ENCODE results near the gene MYBBP1A. TPM values are rescaled to one million over a fixed set of nuclear protein-coding genes. Genes with fewer than 3 reads are reported as not detected.

Gene MYBBP1A
- total RNA-seq, 1 donor, result 49.2 TPM

DNA sequence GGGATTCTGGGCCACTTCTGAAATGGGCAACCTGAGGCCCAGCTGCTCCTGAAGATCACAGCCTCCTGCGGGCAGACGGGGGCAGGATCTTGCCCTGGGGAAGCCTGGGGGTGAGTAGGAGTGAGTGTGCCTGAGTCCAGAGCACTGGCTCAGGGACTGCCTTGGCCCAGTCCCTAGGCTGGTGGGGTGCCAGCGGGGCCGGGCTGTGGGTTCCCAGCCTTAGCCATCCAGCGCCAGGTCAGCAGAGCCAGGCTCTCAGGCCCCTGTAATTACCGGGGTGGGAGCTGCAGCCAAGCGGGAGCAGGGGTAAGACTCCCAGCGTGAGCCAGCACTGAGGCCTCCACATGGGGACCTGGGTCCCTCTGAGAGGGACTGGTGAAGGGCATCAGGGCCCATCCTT lies 48.3 kb downstream of the MYBBP1A start:
- no peaks in the 10 kb centered on the region for H3K79me2 ChIP-seq (ENCODE audit: insufficient read depth, low read length)
- no peaks in the 10 kb centered on the region for H3K36me3 ChIP-seq (ENCODE audit: insufficient read depth, low read length)
- no peak overlapping the region for H2AFZ ChIP-seq (ENCODE audit: low read length)
- H3K27ac ChIP-seq (ENCODE audit: low read depth, low read length), result no peak overlapping the region
- DNase-seq (ENCODE audit: insufficient read length, low spot score, missing footprints), result no peak
- peaks cover 5% of the 10 kb centered on the region for H3K4me1 ChIP-seq (ENCODE audit: insufficient read depth, low read length)
- H3K4me3 ChIP-seq (ENCODE audit: insufficient read depth, low read length), result no peak overlapping the region
- no peaks in the 10 kb centered on the region for H4K20me1 ChIP-seq (ENCODE audit: insufficient read depth, low read length)
- TF ChIP-seq, protein P1, sequence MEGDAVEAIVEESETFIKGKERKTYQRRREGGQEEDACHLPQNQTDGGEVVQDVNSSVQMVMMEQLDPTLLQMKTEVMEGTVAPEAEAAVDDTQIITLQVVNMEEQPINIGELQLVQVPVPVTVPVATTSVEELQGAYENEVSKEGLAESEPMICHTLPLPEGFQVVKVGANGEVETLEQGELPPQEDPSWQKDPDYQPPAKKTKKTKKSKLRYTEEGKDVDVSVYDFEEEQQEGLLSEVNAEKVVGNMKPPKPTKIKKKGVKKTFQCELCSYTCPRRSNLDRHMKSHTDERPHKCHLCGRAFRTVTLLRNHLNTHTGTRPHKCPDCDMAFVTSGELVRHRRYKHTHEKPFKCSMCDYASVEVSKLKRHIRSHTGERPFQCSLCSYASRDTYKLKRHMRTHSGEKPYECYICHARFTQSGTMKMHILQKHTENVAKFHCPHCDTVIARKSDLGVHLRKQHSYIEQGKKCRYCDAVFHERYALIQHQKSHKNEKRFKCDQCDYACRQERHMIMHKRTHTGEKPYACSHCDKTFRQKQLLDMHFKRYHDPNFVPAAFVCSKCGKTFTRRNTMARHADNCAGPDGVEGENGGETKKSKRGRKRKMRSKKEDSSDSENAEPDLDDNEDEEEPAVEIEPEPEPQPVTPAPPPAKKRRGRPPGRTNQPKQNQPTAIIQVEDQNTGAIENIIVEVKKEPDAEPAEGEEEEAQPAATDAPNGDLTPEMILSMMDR (IDR thresholded peaks at IDR 0.05; ENCODE audit: extremely low read depth, low read depth, low read length), result no peak
- no peaks in the 10 kb centered on the region for H3K9me3 ChIP-seq (ENCODE audit: low read depth, low read length)
- no peaks in the 10 kb centered on the region for H3K27me3 ChIP-seq (ENCODE audit: insufficient read depth, low read length)
- no peak overlapping the region for H3K4me2 ChIP-seq (ENCODE audit: insufficient read depth, low read length)

DNA sequence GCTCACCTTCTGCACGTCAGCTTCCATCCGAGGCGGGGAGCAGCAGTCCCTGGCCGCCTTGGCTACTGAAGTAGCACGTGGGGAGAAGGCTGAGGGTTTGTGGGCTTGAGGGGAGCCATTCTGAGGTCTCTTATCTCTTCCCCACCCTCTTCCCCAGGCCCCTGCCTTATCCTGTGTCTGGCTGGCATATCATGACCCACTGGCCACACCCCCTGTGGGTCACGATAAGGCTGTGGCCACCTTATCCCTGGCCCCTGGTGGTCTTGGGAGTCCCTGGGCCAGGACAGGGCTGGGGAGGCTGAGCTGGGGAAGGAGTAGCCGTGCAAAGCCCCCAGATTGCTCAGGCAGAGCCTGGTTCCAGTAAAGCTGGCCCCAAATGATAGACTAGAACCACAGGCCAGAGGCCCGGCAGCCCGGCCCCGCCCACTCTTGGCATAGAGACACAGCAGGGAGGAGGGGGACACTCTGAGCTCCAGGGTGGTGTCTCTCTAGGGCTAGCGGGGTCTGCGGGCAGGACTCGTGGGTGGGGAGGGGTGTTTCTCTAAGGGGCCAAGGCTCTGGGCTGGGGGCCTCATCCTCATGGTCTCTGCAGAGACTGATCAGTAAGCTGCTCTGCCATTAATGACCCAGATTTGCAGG lies 48.9 kb downstream of the MYBBP1A start:
- peak; percentile 88 for DNase-seq (ENCODE audit: insufficient read length, low spot score, missing footprints)
- no peaks in the 10 kb centered on the region for H3K9me3 ChIP-seq (ENCODE audit: low read depth, low read length)
- no peak overlapping the region for H3K27ac ChIP-seq (ENCODE audit: low read depth, low read length)
- no peaks in the 10 kb centered on the region for H4K20me1 ChIP-seq (ENCODE audit: insufficient read depth, low read length)
- no peak overlapping the region for H2AFZ ChIP-seq (ENCODE audit: low read length)
- H3K36me3 ChIP-seq (ENCODE audit: insufficient read depth, low read length), result no peaks in the 10 kb centered on the region
- H3K4me2 ChIP-seq (ENCODE audit: insufficient read depth, low read length), result no peak overlapping the region
- TF ChIP-seq, protein P1 (IDR thresholded peaks at IDR 0.05; ENCODE audit: extremely low read depth, low read depth, low read length), result no peak
- H3K4me3 ChIP-seq (ENCODE audit: insufficient read depth, low read length), result no peak overlapping the region
- peaks cover 3% of the 10 kb centered on the region for H3K27me3 ChIP-seq (ENCODE audit: insufficient read depth, low read length)
- peaks cover 5% of the 10 kb centered on the region for H3K4me1 ChIP-seq (ENCODE audit: insufficient read depth, low read length)
- no peaks in the 10 kb centered on the region for H3K79me2 ChIP-seq (ENCODE audit: insufficient read depth, low read length)

DNA sequence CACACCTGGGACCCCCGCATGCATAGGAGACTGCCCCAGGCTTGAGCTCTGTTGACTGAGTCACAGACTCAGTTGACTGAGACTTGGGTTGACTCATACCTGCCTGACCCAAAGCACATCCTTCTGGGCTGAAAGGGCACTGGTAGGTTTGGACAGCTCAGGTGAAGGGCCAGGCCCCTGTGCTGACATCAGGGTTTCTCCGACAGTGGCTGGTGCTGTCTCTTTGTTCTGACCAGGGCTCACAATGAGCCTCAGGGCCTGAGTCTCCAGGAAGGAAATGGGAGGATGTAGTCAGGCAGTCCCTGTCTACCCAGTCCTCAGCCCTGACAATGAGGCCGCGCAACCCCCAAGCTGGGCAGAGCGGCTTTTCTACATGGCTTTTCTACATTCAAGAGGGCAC lies 50.0 kb downstream of the MYBBP1A start:
- H3K79me2 ChIP-seq (ENCODE audit: insufficient read depth, low read length), result no peaks in the 10 kb centered on the region
- H3K4me1 ChIP-seq (ENCODE audit: insufficient read depth, low read length), result peaks cover 5% of the 10 kb centered on the region
- H3K9me3 ChIP-seq (ENCODE audit: low read depth, low read length), result no peaks in the 10 kb centered on the region
- no peak for DNase-seq (ENCODE audit: insufficient read length, low spot score, missing footprints)
- no peak overlapping the region for H3K4me2 ChIP-seq (ENCODE audit: insufficient read depth, low read length)
- H2AFZ ChIP-seq (ENCODE audit: low read length), result no peak overlapping the region
- H3K27ac ChIP-seq (ENCODE audit: low read depth, low read length), result no peak overlapping the region
- no peak overlapping the region for H3K4me3 ChIP-seq (ENCODE audit: insufficient read depth, low read length)
- H3K36me3 ChIP-seq (ENCODE audit: insufficient read depth, low read length), result no peaks in the 10 kb centered on the region
- H3K27me3 ChIP-seq (ENCODE audit: insufficient read depth, low read length), result peaks cover 14% of the 10 kb centered on the region
- TF ChIP-seq, protein P1 (IDR thresholded peaks at IDR 0.05; ENCODE audit: extremely low read depth, low read depth, low read length), result no peak
- peaks cover 3% of the 10 kb centered on the region for H4K20me1 ChIP-seq (ENCODE audit: insufficient read depth, low read length)

DNA sequence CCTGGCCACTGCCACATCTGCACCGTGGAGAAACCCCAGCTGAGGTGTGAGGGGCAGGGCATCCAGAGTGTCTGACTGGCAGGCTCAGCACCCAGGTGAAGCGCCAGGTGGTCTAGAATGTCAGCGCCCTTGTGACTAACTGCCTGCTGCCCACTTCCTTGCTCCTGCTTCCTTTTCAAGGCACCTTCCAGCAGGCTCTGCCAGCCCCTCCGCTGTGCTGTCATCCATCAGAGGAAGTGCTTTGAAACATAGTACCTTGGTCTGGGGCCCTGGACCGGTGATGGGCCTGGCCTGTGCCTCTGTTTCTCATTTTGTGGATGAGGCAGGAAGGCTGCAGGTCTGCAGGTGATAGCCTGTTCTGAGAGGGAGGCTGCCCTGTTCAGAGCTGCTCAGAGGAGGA lies 51.0 kb downstream of the MYBBP1A start:
- Histone ChIP-seq H3K4me2 (ENCODE audit: insufficient read depth, low read length) (no peak overlapping the region), H4K20me1 (ENCODE audit: insufficient read depth, low read length) (peaks cover 3% of the 10 kb centered on the region), H3K9me3 (ENCODE audit: low read depth, low read length) (no peaks in the 10 kb centered on the region), H3K4me3 (ENCODE audit: insufficient read depth, low read length) (no peak overlapping the region), H3K79me2 (ENCODE audit: insufficient read depth, low read length) (no peaks in the 10 kb centered on the region), H2AFZ (ENCODE audit: low read length) (no peak overlapping the region), H3K27ac (ENCODE audit: low read depth, low read length) (no peak overlapping the region), H3K4me1 (ENCODE audit: insufficient read depth, low read length) (peaks cover under 1% of the 10 kb centered on the region), H3K27me3 (ENCODE audit: insufficient read depth, low read length) (peaks cover 18% of the 10 kb centered on the region), H3K36me3 (ENCODE audit: insufficient read depth, low read length) (no peaks in the 10 kb centered on the region)
- TF ChIP-seq, protein P1 (IDR thresholded peaks at IDR 0.05; ENCODE audit: extremely low read depth, low read depth, low read length), result no peak
- no peak for DNase-seq (ENCODE audit: insufficient read length, low spot score, missing footprints)

All from osteoblast (primary cell).